Activated CD8-positive, alpha-beta memory T cell treated with anti-CD3 and anti-CD28 coated beads, Interleukin-2, amount 50 U/mL, for 24 hours (primary cell): ENCODE data around the gene RABGAP1.

Source experiments
- DNase-seq: peaks from one replicate; pipeline ENCODE4 v3.0.0-alpha.2; 2020; ENCODE audit errors: extremely low read depth

Gene RABGAP1

GRCh38 chr9:123083680-123084079 is 142.9 kb downstream of the RABGAP1 start:
- no peak for DNase-seq

DNA sequence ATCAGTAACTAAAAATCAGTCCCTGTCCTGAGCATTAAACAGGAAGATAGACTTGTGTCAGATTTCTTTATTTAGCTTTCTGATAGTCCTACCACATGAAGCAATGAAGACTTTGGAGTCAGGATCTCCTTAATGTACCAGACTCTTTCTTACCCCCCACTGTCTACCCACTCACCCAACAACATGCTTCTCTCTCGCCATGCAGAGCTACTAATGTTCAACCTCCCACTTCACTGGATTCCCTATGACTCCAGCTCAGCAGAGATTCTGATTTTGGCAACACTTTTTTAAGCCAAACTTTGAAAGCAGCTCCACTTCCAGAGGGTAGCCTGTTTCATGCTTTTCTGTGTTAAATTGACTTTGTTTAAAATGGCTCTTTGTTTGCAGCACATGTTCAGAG is 143.4 kb downstream of the RABGAP1 start:
- DNase-seq = no peak

- no peak for DNase-seq
Observed at GRCh38 chr9:123085916-123086315, 145.1 kb downstream of the RABGAP1 start.

GRCh38 chr9:123087359-123087888 is 146.6 kb downstream of the RABGAP1 start:
- DNase-seq = no peak

GRCh38 chr9:123089040-123089439 is 148.2 kb downstream of the RABGAP1 start:
- DNase-seq = no peak

DNA sequence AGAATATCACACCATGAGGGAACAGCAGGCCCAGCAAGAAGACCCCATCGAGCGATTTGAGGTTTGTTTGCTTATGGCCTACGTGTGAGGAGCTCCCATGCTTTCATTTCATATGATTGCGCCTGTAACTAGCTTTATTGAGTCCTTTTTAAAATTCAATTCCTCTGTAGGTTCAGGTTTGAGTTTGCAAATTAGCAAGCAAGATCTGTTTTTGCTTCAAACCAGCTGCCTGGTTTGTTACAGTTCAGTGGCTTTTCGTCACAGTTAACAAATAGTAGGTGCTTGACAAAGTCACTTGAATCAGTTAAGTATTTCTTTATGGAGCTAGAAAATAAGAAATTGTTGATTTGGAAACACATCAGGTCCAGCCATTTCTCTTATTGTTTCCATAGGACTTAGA is 149.0 kb downstream of the RABGAP1 start:
- no peak for DNase-seq

- DNase-seq = no peak
Observed at GRCh38 chr9:123090198-123090896, 149.5 kb downstream of the RABGAP1 start.

DNA sequence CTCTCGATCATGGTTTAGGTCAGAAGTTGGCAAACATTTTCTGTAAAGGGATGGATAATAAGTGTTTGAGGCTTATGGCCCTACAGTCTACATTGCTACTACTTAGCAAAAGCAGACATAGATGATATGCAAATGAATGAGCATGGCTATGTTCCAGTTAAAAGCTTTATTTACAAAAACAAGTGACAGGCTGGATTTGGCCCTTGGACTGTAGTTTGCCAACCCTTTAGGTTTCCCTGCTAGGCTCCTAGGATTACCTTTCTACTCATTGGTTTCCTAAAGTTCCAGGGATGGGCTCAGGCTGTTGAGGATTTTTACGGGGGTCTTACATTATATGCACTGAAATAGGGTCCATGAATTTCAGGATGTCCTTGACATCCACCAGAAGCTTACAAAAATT is 150.1 kb downstream of the RABGAP1 start:
- DNase-seq = no peak

- DNase-seq = no peak
Observed at GRCh38 chr9:123091459-123091858, 150.6 kb downstream of the RABGAP1 start.

GRCh38 chr9:123093141-123093540 is 152.3 kb downstream of the RABGAP1 start:
- no peak for DNase-seq

DNA sequence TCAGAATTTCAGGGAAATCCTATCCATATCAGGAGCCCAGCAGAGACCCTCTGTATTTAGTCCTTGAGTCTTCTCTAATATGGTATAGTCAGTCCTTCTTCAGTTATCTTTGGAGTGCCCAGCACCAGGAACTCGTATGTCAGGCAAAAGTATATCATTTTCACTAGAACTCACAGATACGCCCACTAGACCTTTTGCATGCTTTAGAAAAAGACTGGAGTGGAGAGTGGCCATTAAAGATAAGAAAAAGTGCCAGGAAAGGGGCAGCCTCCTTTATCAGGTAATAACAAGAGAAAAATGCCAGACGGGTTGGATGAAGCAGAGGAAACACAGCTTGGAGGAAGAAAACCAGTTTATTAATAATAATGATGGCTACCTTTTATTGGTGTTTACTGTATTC is 156.2 kb downstream of the RABGAP1 start:
- no peak for DNase-seq

DNA sequence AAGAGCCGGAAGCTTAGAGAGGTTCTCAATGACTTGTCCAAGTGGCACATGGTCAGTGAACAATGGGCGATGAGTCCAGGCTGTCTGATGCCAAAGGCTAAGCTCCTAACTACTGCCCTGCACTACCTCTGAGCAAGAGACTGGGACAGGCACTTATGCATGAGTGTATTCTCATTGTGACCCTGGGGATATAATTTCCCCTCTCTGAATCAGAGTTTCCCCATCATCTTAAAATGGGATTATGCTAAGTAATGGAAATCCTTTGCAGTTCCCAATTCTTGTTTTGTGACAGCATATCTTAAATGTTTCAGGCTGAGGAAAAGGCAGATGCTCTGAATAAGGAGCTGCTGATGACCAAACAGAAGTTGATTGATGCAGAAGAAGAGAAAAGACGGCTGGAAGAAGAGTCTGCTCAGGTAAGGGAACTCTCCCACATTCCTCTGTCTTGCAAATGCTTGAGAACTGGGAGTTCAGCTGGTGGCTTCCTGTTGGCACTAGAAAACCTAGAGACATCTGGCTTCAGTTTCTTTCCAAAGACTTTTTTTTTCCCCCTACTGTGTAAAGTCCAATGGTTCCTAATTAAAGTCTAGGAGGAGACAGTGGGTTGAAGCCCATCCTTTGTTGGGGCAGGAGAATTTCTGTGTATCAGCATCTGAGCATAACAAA is 156.7 kb downstream of the RABGAP1 start:
- DNase-seq = no peak

DNA sequence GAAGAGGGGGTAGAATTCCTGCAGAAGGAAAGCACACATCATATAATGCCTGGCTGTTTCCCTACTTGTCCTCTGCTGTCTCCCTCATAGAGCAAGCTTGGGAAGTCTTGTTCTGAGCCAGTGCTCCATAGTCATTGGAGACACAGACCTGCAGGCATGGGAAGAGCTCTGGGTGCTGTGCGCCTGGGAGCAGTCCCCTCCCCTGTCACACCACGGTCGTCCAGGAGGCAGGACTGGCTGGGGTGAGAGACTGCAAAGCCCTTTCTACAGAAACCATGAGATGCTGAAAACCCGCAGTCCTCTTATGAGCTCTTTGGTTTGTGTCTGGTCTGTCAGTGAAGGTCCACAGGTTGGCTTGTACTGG is 157.3 kb downstream of the RABGAP1 start:
- DNase-seq = no peak

DNA sequence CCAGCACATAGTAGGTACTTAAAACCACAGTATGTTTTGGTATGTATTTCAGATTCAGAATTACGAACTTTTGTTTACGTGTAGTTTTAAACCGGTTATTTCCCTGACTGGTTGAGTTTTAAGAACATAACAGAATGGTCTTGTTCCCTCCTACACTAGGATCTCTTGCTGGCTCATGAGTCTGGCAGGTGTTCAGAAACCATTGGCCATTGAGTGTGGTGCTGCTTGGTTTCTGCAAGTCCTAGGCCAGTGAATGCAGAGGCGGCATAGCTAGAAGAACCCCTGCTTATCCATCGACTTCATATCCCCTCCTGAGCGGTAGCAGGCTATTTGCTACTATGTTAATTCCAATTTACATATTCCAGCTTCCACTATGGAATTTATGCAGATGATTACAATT is 158.2 kb downstream of the RABGAP1 start:
- DNase-seq = no peak

GRCh38 chr9:123099548-123099947 is 158.7 kb downstream of the RABGAP1 start:
- DNase-seq = no peak

DNA sequence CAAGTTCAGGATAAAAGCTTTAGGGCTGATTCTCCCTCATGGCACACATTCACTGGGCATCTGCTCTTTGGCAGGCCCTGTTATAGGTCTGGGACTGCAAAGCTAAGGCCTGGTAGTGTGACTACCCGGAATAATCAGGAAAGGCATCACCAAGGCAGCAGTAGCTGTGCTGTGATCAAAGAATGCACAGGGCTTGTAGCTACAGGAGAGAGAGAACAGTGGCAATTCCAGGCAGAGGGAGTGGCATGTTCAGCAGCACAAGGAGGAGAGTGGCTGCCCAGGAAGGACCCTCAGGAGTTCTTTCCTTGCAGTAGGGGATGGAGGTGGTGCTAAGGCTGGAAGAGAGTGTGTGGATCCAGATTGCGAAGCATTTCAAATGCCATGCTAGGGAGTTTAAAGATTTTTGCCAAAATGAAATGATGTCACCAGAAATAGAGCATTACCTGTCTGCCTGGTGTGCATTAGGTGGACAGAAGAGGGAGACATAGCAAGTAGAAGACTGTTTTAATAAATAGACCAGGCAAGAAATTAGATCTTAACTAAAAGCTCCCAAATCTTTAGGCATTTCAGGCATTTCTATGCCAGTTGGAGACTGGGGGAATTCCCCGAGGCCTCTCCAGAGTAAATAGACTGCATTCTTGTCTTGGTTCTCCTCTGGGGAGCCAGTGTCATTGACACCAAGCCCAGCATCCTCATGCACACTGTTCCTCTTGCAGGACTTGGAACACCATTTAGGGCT is 161.7 kb downstream of the RABGAP1 start:
- no peak for DNase-seq

- DNase-seq = no peak
Observed at GRCh38 chr9:123104807-123105206, 164.0 kb downstream of the RABGAP1 start.

DNA sequence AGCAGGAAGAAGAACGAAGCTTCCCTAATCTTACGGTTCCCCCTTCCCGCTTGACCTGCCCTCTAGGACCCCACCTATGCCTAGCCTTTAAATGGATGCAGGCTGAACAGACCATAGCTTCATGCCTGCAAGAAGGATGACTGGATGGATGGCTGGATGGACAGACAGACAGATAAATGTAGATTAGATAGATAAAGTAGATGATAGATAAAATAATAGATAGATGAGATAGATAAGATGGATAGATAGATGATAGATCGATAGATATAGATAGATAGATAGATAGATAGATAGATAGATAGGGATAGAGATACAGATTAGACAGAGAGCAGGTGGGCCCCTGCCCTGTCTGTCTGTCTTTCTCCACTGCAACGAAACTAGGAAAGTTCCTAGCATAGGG is 164.7 kb downstream of the RABGAP1 start:
- DNase-seq = no peak

- no peak for DNase-seq
Observed at GRCh38 chr9:123107639-123108285, 166.9 kb downstream of the RABGAP1 start.

DNA sequence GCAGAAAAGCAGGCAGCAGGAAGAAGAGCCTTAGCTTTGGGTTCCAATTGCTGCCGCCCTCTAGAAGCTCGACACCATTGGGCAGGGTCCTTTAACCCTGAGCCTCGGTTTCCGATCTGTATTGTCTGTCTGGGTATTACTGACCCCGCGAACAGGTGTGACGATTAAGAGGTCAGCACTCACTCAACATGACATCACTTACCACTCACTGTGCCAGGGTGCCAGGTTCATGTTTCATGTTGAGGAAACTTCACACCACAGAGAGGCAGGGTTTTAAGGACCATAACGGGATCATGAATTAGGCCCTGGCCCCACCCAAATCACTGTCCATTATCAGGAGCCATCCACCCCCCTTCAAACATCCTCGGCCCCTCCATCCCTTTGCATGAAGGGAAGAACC is 168.2 kb downstream of the RABGAP1 start:
- no peak for DNase-seq

DNA sequence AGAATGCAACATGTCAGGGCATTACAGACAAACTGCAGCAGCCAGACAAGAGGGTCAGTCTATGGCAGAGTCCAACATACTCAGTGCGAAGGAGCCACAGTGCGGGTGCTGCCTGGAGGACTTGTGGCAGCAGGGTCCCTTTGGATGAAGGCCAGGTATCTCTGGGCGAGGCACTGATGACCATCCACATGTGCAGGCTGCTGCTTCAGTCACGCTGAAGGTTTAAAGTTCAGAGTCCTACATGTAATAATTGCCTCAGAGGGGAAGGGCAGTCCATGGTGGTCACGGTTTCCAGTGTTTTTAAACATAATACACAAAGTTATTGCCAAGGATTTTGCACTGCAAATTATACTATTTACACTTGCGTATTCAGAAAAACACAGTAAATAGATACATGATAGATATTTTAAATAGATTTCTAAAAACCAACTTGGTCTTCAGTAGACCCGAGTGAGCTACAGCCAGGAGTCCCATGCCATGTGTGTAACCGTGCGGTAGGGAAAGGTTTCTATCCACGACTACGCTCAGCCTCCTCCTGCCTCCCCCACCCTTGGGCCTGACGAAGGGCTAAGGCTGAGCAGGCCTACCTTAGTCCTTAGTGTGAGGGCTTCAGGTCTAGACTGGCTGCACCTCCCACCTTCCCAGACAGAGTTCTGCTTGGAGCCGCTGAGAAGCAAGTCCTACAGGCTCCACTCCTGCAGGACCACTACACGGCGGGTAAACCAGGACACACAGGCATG is 168.9 kb downstream of the RABGAP1 start:
- DNase-seq = no peak
